B cell (primary cell): Measurements from ENCODE around the gene TRERF1. TPM values are rescaled to one million over a fixed set of nuclear protein-coding genes. Genes with fewer than 3 reads are reported as not detected.

Experiments
- ATAC-seq: fragments of 200-7000 bp; cut with Tn5 transposase; one replicate; pipeline ENCODE4 v1.10.0; 2021; ENCODE audit warnings: low read depth, mild to moderate bottlenecking, moderate number of reproducible peaks, moderate library complexity
- CTCF ChIA-PET: fragments of 350-600 bp; sonication (Branson Sonifier 250); formaldehyde crosslinking; loops from one replicate; lab custom pipeline; 2021; ENCODE audit warnings: antibody characterized with exemption, inconsistent platforms; lab: Charles Lee
- POLR2A ChIA-PET: fragments of 350-600 bp; sonication (Branson Sonifier 250); formaldehyde crosslinking; loops from one replicate; lab custom pipeline; 2021; ENCODE audit warnings: antibody characterized with exemption; lab: Charles Lee
- DNase-seq: peaks from one replicate; pipeline ENCODE4 v3.0.0; 2013
- H2AFZ ChIP-seq: 2 replicates; pipeline ENCODE4 v1.6.1; 2012; ENCODE audit warnings: mild to moderate bottlenecking, low read depth, low read length; ENCODE audit not compliant: insufficient read depth, poor library complexity, severe bottlenecking
- H3K27ac ChIP-seq, 2 donors: 1 replicate in 1 of 2; 2 replicates in 1 of 2; pipeline ENCODE4 v1.5.1; 2012 to 2013; ENCODE audit warnings: low read length in 2 of 2, mild to moderate bottlenecking in 2 of 2, moderate library complexity in 1 of 2
- H3K27me3 ChIP-seq, 4 experiments: fragments of 200-600 bp in 1 of 4; sonication (generic) in 1 of 4; replicated peaks in 1 of 4; 1 replicate in 2 of 4; 2 replicates in 2 of 4; pipeline versions ENCODE4 v1.6.1 to v1.7.0; 2013 to 2016; ENCODE audit warnings: low read length in 3 of 4, mild to moderate bottlenecking in 2 of 4, mixed read lengths in 1 of 4, moderate library complexity in 1 of 4; ENCODE audit not compliant: insufficient read depth in 4 of 4, control insufficient read depth in 3 of 4; ENCODE audit errors: control extremely low read depth in 1 of 4
- H3K36me3 ChIP-seq, 2 experiments: replicated peaks in 1 of 2; 1 replicate in 1 of 2; 2 replicates in 1 of 2; pipeline versions ENCODE4 v1.6.1 to v1.7.1; 2013; ENCODE audit warnings: low read length in 1 of 2; ENCODE audit not compliant: insufficient read depth in 2 of 2, control insufficient read depth in 1 of 2; ENCODE audit errors: control extremely low read depth in 1 of 2, extremely low read depth in 1 of 2
- H3K4me1 ChIP-seq, 2 donors: fragments of 200-600 bp in 1 of 2; sonication (generic) in 1 of 2; 1 replicate in 1 of 2; 2 replicates in 1 of 2; pipeline versions ENCODE4 v1.5.1 to v1.6.1; 2013 to 2017; ENCODE audit warnings: low read length in 2 of 2; ENCODE audit not compliant: control insufficient read depth in 2 of 2, insufficient read depth in 2 of 2
- H3K4me2 ChIP-seq: replicated peaks from 2 replicates; pipeline ENCODE3; 2012; ENCODE audit warnings: mild to moderate bottlenecking, low read depth, low read length; ENCODE audit not compliant: poor library complexity, severe bottlenecking
- H3K4me3 ChIP-seq, 5 experiments: fragments of 200-600 bp in 1 of 5; sonication (generic) in 1 of 5; 1 replicate in 3 of 5; 2 replicates in 2 of 5; pipeline versions ENCODE4 v1.5.1 to v1.7.0; 2011 to 2016; ENCODE audit warnings: low read length in 4 of 5, mild to moderate bottlenecking in 4 of 5, low read depth in 2 of 5, control low read depth in 1 of 5, moderate library complexity in 1 of 5; ENCODE audit not compliant: insufficient read depth in 1 of 5; ENCODE audit errors: control extremely low read depth in 1 of 5, extremely low read depth in 1 of 5
- H3K79me2 ChIP-seq: fragments of 200-600 bp; sonication (generic); one replicate; pipeline ENCODE4 v1.6.0; 2016; ENCODE audit warnings: low read length; ENCODE audit not compliant: control insufficient read depth, insufficient read depth
- H3K9ac ChIP-seq: fragments of 200-600 bp; sonication (generic); 2 replicates; pipeline ENCODE4 v1.6.1; 2017; ENCODE audit warnings: mild to moderate bottlenecking, low read length, moderate library complexity
- H3K9me3 ChIP-seq, 3 donors: one replicate each; pipeline versions ENCODE4 v1.6.1 to v1.7.1; 2013; ENCODE audit warnings: low read length in 2 of 3; ENCODE audit not compliant: control insufficient read depth in 2 of 3, insufficient read depth in 1 of 3; ENCODE audit errors: control extremely low read depth in 1 of 3
- H4K20me1 ChIP-seq: 2 replicates; pipeline ENCODE4 v1.6.0; 2012; ENCODE audit warnings: mild to moderate bottlenecking, low read length; ENCODE audit not compliant: insufficient read depth, control insufficient read depth, poor library complexity, severe bottlenecking
- H3K27ac Mint-ChIP-seq: one replicate; pipeline ENCODE4 v1.8.0; 2021; ENCODE audit warnings: mixed read lengths
- H3K27me3 Mint-ChIP-seq: one replicate; pipeline ENCODE4 v1.8.0; 2021; ENCODE audit warnings: mixed read lengths
- H3K4me1 Mint-ChIP-seq: one replicate; pipeline ENCODE4 v1.8.0; 2021; ENCODE audit warnings: mixed read lengths
- H3K4me3 Mint-ChIP-seq: one replicate; pipeline ENCODE4 v1.8.0; 2021; ENCODE audit warnings: mixed read lengths
- H3K9me3 Mint-ChIP-seq: one replicate; pipeline ENCODE4 v1.8.0; 2022; ENCODE audit warnings: mixed read lengths; ENCODE audit not compliant: insufficient read depth
- CTCF ChIP-seq: fragments of 200-600 bp; IDR thresholded peaks from one replicate; pipeline ENCODE4 v1.8.0; 2022; ENCODE audit warnings: antibody characterized with exemption, mild to moderate bottlenecking
- EZH2 ChIP-seq: IDR thresholded peaks from 2 replicates; pipeline ENCODE4 v1.6.1; 2012; ENCODE audit warnings: borderline replicate concordance, low read depth, mild to moderate bottlenecking, moderate library complexity, low read length; ENCODE audit not compliant: insufficient read depth, poor library complexity, severe bottlenecking
- WGBS: methylation state at CpG from one replicate; pipeline ENCODE4 v1.1.5; 2013; ENCODE audit warnings: missing lambda C conversion rate; ENCODE audit not compliant: insufficient coverage; 5-methylcytosine and 5-hydroxymethylcytosine counted together
- intact Hi-C: fragments of 100-400 bp; cut with micrococcal nuclease; formaldehyde crosslinking; loops from one replicate; pipeline ENCODE4 v1.10.0; 2022
- polyA plus RNA-seq: library from polyadenylated mRNA; depleted of rRNA; stranded (reverse); fragments of >200 nt; gene quantifications from 2 replicates; pipeline ENCODE4 v1.2.3, GENCODE V29; 2012
- total RNA-seq, 2 donors: library from RNA; stranded (reverse); fragments of 120-200 nt in 1 of 2; gene quantifications; 1 replicate in 1 of 2; 2 replicates in 1 of 2; pipeline versions ENCODE4 v1.2.3 to v1.2.4, GENCODE V29; 2013 to 2022

Gene TRERF1
- total and polyA plus RNA-seq, 2 donors (not counting 1 experiment from before 2014, with no cell fraction given), result 3.5 to 6.7 TPM

- H3K4me1 ChIP-seq, result no peaks in the 10 kb centered on the region
- Mint-ChIP-seq H3K27me3 (no peaks in the 10 kb centered on the region), H3K4me1 (no peaks in the 10 kb centered on the region), H3K27ac (no peak overlapping the region), H3K4me3 (no peak overlapping the region), H3K9me3 (no peaks in the 10 kb centered on the region)
- H3K4me3 ChIP-seq, result no peak overlapping the region
- no peaks in the 10 kb centered on the region for H3K9me3 ChIP-seq
- no peak for TF ChIP-seq EZH2
- no peak for TF ChIP-seq CTCF
- no peaks in the 10 kb centered on the region for H3K79me2 ChIP-seq
- POLR2A ChIA-PET, result no interaction called here
- WGBS, result 97% methylated on average over 3 of the region's 3 CpGs
- intact Hi-C loops, result no loop called here
- no peak overlapping the region for H3K27ac ChIP-seq
- DNase-seq, result no peak
- no peak overlapping the region for H2AFZ ChIP-seq
- H4K20me1 ChIP-seq, result no peaks in the 10 kb centered on the region
- no peak overlapping the region for H3K9ac ChIP-seq
- CTCF ChIA-PET, result no interaction called here
- H3K36me3 ChIP-seq, result no peaks in the 10 kb centered on the region
- no peaks in the 10 kb centered on the region for H3K27me3 ChIP-seq
- no peak overlapping the region for H3K4me2 ChIP-seq
- ATAC-seq, result no peak
Measured at GRCh38 chr6:42401613-42401951, 50.1 kb downstream of the TRERF1 start.

GRCh38 chr6:42400886-42401612 is 50.7 kb downstream of the TRERF1 start:
- H3K4me1 ChIP-seq, result no peaks in the 10 kb centered on the region
- no peak for DNase-seq
- no peaks in the 10 kb centered on the region for H3K36me3 ChIP-seq

More at GRCh38 chr6:42400886-42401612, 50.7 kb downstream of the TRERF1 start:
- no peak for TF ChIP-seq EZH2
- no peak for TF ChIP-seq CTCF
- Histone ChIP-seq H3K9me3 (no peaks in the 10 kb centered on the region), H3K79me2 (no peaks in the 10 kb centered on the region), H3K27me3 (no peaks in the 10 kb centered on the region), H3K4me3 (no peak overlapping the region), H3K9ac (no peak overlapping the region), H3K27ac (no peak overlapping the region), H4K20me1 (no peaks in the 10 kb centered on the region), H3K4me2 (no peak overlapping the region), H2AFZ (no peak overlapping the region)
- Mint-ChIP-seq H3K4me1 (no peaks in the 10 kb centered on the region), H3K9me3 (no peaks in the 10 kb centered on the region), H3K27me3 (no peaks in the 10 kb centered on the region), H3K4me3 (no peak overlapping the region), H3K27ac (no peak overlapping the region)
- 87% methylated on average over 8 of the region's 8 CpGs for WGBS
- ATAC-seq, result no peak
- intact Hi-C loops, result no loop called here
- CTCF ChIA-PET, result no interaction called here
- POLR2A ChIA-PET, result no interaction called here
